Measurements from ENCODE around the gene E2F2. TPM values are rescaled to one million over a fixed set of nuclear protein-coding genes. Genes with fewer than 3 reads are reported as not detected.

Gene E2F2
- total RNA-seq, 1 donor from 2014 or later: 7.8 TPM

GRCh38 chr1:23471473-23472075 is 59.5 kb downstream of the E2F2 start:
- no peak for TF ChIP-seq CTCF (IDR thresholded peaks at IDR 0.05; ENCODE audit: unreplicated experiment)
- Mint-ChIP-seq H3K36me3 (ENCODE audit: insufficient read depth) (no peaks in the 10 kb centered on the region), H3K4me3 (ENCODE audit: low read depth) (no peak overlapping the region), H3K27me3 (no peaks in the 10 kb centered on the region), H3K4me1 (ENCODE audit: low read depth) (peaks cover 7% of the 10 kb centered on the region), H3K9me3 (ENCODE audit: low read depth) (no peaks in the 10 kb centered on the region), H3K27ac (no peak overlapping the region)
- DNase-seq (ENCODE audit: low spot score, unreplicated experiment): no peak

GRCh38 chr1:23470282-23471070 is 60.6 kb downstream of the E2F2 start:
- Mint-ChIP-seq H3K27me3 (no peaks in the 10 kb centered on the region), H3K27ac (no peak overlapping the region), H3K36me3 (ENCODE audit: insufficient read depth) (no peaks in the 10 kb centered on the region), H3K4me3 (ENCODE audit: low read depth) (no peak overlapping the region), H3K9me3 (ENCODE audit: low read depth) (no peaks in the 10 kb centered on the region), H3K4me1 (ENCODE audit: low read depth) (peaks cover 7% of the 10 kb centered on the region)
- no peak for DNase-seq (ENCODE audit: low spot score, unreplicated experiment)
- TF ChIP-seq CTCF (IDR thresholded peaks at IDR 0.05; ENCODE audit: unreplicated experiment): no peak

DNA sequence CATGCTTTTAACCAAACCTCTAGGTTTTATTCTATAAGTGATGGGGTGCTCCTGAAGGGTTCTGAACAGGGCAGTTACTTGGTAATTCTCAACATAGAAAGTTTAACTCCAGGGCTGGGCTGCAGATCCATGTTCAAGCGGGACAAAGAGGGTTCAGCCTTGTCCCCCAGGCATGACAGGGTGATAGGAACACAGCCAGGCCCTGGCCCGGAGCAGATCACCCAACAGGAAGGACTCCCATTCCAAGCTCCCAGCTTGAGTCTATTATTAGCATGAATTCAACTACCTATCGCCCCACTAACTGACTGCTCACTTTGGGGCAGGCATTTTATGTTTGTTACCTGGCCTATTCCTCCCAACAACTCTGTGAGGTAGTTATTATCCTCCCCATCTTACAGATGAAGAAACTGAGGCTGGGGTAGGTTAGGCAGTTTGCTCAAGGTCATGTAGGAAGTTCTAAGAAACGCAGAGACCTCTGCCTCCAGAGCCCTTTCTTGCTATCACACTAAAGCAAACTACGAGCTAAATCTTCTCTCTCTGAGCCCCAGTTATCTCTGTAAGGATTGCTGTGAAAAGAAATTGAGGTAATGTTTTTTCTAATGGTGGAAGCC is 61.6 kb downstream of the E2F2 start:
- TF ChIP-seq CTCF (IDR thresholded peaks at IDR 0.05; ENCODE audit: unreplicated experiment): no peak
- no peak overlapping the region for H3K4me3 Mint-ChIP-seq (ENCODE audit: low read depth)
- no peaks in the 10 kb centered on the region for H3K27me3 Mint-ChIP-seq
- no peaks in the 10 kb centered on the region for H3K36me3 Mint-ChIP-seq (ENCODE audit: insufficient read depth)
- no peak for DNase-seq (ENCODE audit: low spot score, unreplicated experiment)
- H3K9me3 Mint-ChIP-seq (ENCODE audit: low read depth): no peaks in the 10 kb centered on the region
- H3K4me1 Mint-ChIP-seq (ENCODE audit: low read depth): peaks cover 7% of the 10 kb centered on the region
- H3K27ac Mint-ChIP-seq: no peak overlapping the region

GRCh38 chr1:23466423-23466989 is 64.5 kb downstream of the E2F2 start:
- H3K9me3 Mint-ChIP-seq (ENCODE audit: low read depth): no peaks in the 10 kb centered on the region
- no peak for TF ChIP-seq CTCF (IDR thresholded peaks at IDR 0.05; ENCODE audit: unreplicated experiment)
- DNase-seq (ENCODE audit: low spot score, unreplicated experiment): no peak
- no peak overlapping the region for H3K4me3 Mint-ChIP-seq (ENCODE audit: low read depth)
- no peaks in the 10 kb centered on the region for H3K27me3 Mint-ChIP-seq
- H3K4me1 Mint-ChIP-seq (ENCODE audit: low read depth): peaks cover 2% of the 10 kb centered on the region
- peaks cover 2% of the 10 kb centered on the region for H3K36me3 Mint-ChIP-seq (ENCODE audit: insufficient read depth)
- no peak overlapping the region for H3K27ac Mint-ChIP-seq

- DNase-seq (ENCODE audit: low spot score, unreplicated experiment): no peak
- H3K9me3 Mint-ChIP-seq (ENCODE audit: low read depth): no peaks in the 10 kb centered on the region
- no peak for TF ChIP-seq CTCF (IDR thresholded peaks at IDR 0.05; ENCODE audit: unreplicated experiment)
- no peak overlapping the region for H3K4me3 Mint-ChIP-seq (ENCODE audit: low read depth)
- no peaks in the 10 kb centered on the region for H3K4me1 Mint-ChIP-seq (ENCODE audit: low read depth)
- H3K27ac Mint-ChIP-seq: no peak overlapping the region
- peaks cover 13% of the 10 kb centered on the region for H3K36me3 Mint-ChIP-seq (ENCODE audit: insufficient read depth)
- H3K27me3 Mint-ChIP-seq: no peaks in the 10 kb centered on the region
Measured at GRCh38 chr1:23463286-23463685, 67.7 kb downstream of the E2F2 start.
